Testis (tissue), 3 donors: Measurements from ENCODE around the gene DNAH10. TPM values are rescaled to one million over a fixed set of nuclear protein-coding genes. Genes with fewer than 3 reads are reported as not detected.

Experiments used
- DNase-seq: peaks from one replicate; pipeline ENCODE4 v3.0.0-alpha.2; 2019
- H3K27ac ChIP-seq, 2 donors: fragments of 200-600 bp; sonication (generic); one replicate each; pipeline ENCODE4 v1.5.1; 2019
- H3K27me3 ChIP-seq: fragments of 200-600 bp; sonication (generic); one replicate; pipeline ENCODE4 v1.5.1; 2019
- H3K36me3 ChIP-seq: fragments of 200-600 bp; sonication (generic); one replicate; pipeline ENCODE4 v1.5.1; 2017; ENCODE audit warnings: low read depth; ENCODE audit errors: missing control alignments
- H3K4me1 ChIP-seq: fragments of 200-600 bp; sonication (generic); one replicate; pipeline ENCODE4 v1.5.1; 2019
- H3K4me3 ChIP-seq, 2 donors: fragments of 200-600 bp; sonication (generic); one replicate each; pipeline ENCODE4 v1.5.1; 2017 to 2019
- H3K9me3 ChIP-seq: fragments of 200-600 bp; sonication (generic); one replicate; pipeline ENCODE4 v1.5.1; 2017
- POLR2A ChIP-seq: fragments of 450-650 bp; IDR thresholded peaks from one replicate; pipeline ENCODE4 v1.6.1; 2017; ENCODE audit warnings: antibody characterized with exemption, mild to moderate bottlenecking, moderate library complexity
- WGBS, 2 donors: methylation state at CpG; one replicate each; pipeline ENCODE4 v1.1.5; 2018; 5-methylcytosine and 5-hydroxymethylcytosine counted together
- intact Hi-C: fragments of 100-400 bp; cut with DNase I; formaldehyde crosslinking; loops from one replicate; pipeline ENCODE4 v1.15.1; 2023; ENCODE audit warnings: low total_unique reads
- polyA plus RNA-seq: library from polyadenylated mRNA; stranded (reverse); fragments of 350-450 nt; fragmentation: Illumina TruSeq; extraction: RNeasy Lipid Tissue Mini Kit (QIAGEN cat#74804); gene quantifications from one replicate; pipeline ENCODE4 v1.2.3, GENCODE V29; 2014; ENCODE audit warnings: low read depth, low replicate concordance; ENCODE audit not compliant: insufficient read depth
- total RNA-seq, 2 donors: library from RNA; depleted of rRNA; stranded (reverse); fragments of >200 nt; gene quantifications; one replicate each; pipeline ENCODE4 v1.2.3, GENCODE V29; 2016
- TF ChIP-seq, protein P1 (sequence below), 3 experiments: fragments of 450-650 bp in 2 of 3; fragments of 200-600 bp in 1 of 3; sonication (generic) in 1 of 3; IDR thresholded peaks; one replicate each; pipeline ENCODE4 v1.5.1; 2016 to 2019; ENCODE audit warnings: antibody characterized with exemption in 3 of 3, mild to moderate bottlenecking in 2 of 3, moderate library complexity in 1 of 3

DNAH10 gene
- total and polyA plus RNA-seq, 3 donors from 2014 or later: 15.4 to 29.3 (median 24.3) TPM

GRCh38 chr12:123847876-123848275 lies 85.8 kb downstream of the DNAH10 start:
- Histone ChIP-seq H3K4me3 (no peak overlapping the region), H3K27ac (no peak overlapping the region), H3K4me1 (no peaks in the 10 kb centered on the region), H3K9me3 (no peaks in the 10 kb centered on the region), H3K27me3 (no peaks in the 10 kb centered on the region), H3K36me3 (no peaks in the 10 kb centered on the region)
- no peak for DNase-seq
- WGBS, 2 donors: 88 to 98% methylated on average over 7 to 8 of the region's 8 CpGs
- intact Hi-C loops: no loop called here
- TF ChIP-seq, protein P1, sequence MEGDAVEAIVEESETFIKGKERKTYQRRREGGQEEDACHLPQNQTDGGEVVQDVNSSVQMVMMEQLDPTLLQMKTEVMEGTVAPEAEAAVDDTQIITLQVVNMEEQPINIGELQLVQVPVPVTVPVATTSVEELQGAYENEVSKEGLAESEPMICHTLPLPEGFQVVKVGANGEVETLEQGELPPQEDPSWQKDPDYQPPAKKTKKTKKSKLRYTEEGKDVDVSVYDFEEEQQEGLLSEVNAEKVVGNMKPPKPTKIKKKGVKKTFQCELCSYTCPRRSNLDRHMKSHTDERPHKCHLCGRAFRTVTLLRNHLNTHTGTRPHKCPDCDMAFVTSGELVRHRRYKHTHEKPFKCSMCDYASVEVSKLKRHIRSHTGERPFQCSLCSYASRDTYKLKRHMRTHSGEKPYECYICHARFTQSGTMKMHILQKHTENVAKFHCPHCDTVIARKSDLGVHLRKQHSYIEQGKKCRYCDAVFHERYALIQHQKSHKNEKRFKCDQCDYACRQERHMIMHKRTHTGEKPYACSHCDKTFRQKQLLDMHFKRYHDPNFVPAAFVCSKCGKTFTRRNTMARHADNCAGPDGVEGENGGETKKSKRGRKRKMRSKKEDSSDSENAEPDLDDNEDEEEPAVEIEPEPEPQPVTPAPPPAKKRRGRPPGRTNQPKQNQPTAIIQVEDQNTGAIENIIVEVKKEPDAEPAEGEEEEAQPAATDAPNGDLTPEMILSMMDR (IDR thresholded peaks at IDR 0.05): no peak
- no peak for TF ChIP-seq POLR2A

GRCh38 chr12:123849517-123849916 lies 87.4 kb downstream of the DNAH10 start:
- WGBS, 2 donors: 80 to 83% methylated on average over 3 of the region's 3 CpGs
- no peak for DNase-seq
- Histone ChIP-seq H3K36me3 (no peaks in the 10 kb centered on the region), H3K27ac (no peak overlapping the region), H3K4me1 (no peaks in the 10 kb centered on the region), H3K9me3 (no peaks in the 10 kb centered on the region), H3K4me3 (no peak overlapping the region), H3K27me3 (no peaks in the 10 kb centered on the region)
- intact Hi-C loops: no loop called here
- no peak for TF ChIP-seq POLR2A
- TF ChIP-seq, protein P1 (IDR thresholded peaks at IDR 0.05): no peak

DNA sequence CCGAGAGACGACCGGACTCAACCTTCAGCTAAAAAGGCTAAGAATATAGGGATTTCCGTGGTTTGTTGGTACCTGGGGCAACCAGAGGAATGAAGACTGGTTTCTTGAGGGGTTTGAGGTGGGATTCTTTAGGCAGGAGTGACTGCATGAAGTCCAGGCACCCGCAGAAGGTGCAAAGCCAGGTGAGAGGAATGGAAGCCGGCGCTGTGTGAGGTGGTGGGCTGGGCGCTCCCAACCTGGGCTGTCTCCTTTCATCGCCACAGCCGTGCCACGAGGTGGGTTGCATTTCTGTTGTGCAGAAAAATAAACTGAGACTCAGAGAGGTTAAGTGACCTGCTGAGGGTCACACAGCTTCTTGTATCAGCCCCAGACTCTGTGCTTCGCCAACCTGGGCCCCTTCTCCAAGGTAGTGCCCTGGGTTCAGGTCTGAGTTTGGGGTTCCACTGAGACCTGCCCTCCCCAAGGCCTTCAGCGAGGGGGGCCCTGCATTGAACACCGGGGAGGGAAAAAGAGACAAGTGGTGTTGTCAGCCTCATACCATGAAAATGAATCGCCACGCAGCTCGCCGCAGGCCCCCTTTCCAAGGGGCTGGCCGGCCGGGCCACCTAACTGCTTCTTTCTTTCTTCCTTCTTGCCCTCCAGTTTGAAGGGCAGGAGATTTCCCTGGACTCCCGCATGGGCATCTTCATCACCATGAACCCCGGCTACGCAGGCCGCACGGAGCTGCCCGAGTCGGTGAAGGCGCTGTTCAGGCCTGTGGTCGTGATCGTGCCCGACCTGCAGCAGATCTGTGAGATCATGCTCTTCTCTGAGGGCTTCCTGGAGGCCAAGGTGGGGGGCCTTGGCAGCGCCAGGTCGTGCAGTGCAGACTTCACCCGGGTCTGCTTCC lies 88.4 kb downstream of the DNAH10 start:
- Histone ChIP-seq H3K36me3 (no peaks in the 10 kb centered on the region), H3K4me1 (no peaks in the 10 kb centered on the region), H3K27ac (no peak overlapping the region), H3K27me3 (no peaks in the 10 kb centered on the region), H3K4me3 (no peak overlapping the region), H3K9me3 (no peaks in the 10 kb centered on the region)
- TF ChIP-seq, protein P1 (IDR thresholded peaks at IDR 0.05): no peak
- no peak for TF ChIP-seq POLR2A
- WGBS, 2 donors: 93% methylated on average over 28 to 34 of the region's 34 CpGs
- intact Hi-C loops: no loop called here
- DNase-seq: no peak

DNA sequence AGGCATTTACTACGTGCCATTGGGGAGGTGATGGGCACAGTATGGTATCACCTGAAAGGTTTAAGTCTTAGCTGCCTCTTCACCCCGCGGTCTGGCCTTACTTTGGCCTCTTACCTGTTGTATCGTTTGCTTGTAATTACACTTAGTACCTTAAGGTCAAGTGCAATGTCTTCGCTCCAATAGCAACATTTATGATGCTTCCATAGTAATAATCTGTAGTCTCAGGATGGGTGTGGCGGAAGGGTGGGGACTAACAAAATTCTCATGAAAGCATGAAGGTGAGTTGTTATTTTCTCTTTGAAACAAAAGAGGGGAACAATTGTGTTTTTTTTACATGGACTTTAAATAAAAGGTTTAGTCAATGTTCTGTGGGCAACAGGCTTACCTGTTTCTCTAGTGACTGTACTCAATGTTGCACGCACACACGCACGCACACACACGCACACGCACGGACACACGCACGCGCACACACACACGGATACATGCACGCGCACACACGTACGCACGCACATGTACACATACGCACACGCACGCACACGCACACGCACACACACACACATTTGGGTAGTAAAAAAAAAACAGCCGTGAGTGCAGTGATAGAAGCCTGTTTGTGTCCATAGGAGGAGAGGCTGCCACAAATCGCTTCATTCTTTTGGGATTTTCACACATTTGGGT lies 91.4 kb downstream of the DNAH10 start:
- Histone ChIP-seq H3K27ac (no peak overlapping the region), H3K4me1 (no peaks in the 10 kb centered on the region), H3K36me3 (no peaks in the 10 kb centered on the region), H3K4me3 (no peak overlapping the region), H3K27me3 (no peaks in the 10 kb centered on the region), H3K9me3 (no peaks in the 10 kb centered on the region)
- DNase-seq: no peak
- intact Hi-C loops: no loop called here
- WGBS, 2 donors: 86 to 91% methylated on average over 28 of the region's 28 CpGs
- no peak for TF ChIP-seq POLR2A
- TF ChIP-seq, protein P1 (IDR thresholded peaks at IDR 0.05): no peak
